Muscle of arm (tissue), 12 donors: ENCODE results near the gene SH3GL1. TPM values are rescaled to one million over a fixed set of nuclear protein-coding genes. Genes with fewer than 3 reads are reported as not detected.

ENCODE experiments used
- DNase-seq: peaks from one replicate; pipeline ENCODE4 v3.0.0-alpha.2; 2013
- polyA plus RNA-seq, 12 donors: library from polyadenylated mRNA; unstranded; fragments of 120-200 nt; gene quantifications; one replicate each; pipeline ENCODE4 v1.2.1, GENCODE V29; 2013; ENCODE audit not compliant: insufficient read length in 12 of 12

SH3GL1 gene
- polyA plus RNA-seq, 12 donors = 41.2 to 79.6 (median 56.0) TPM; not detected in 1

DNA sequence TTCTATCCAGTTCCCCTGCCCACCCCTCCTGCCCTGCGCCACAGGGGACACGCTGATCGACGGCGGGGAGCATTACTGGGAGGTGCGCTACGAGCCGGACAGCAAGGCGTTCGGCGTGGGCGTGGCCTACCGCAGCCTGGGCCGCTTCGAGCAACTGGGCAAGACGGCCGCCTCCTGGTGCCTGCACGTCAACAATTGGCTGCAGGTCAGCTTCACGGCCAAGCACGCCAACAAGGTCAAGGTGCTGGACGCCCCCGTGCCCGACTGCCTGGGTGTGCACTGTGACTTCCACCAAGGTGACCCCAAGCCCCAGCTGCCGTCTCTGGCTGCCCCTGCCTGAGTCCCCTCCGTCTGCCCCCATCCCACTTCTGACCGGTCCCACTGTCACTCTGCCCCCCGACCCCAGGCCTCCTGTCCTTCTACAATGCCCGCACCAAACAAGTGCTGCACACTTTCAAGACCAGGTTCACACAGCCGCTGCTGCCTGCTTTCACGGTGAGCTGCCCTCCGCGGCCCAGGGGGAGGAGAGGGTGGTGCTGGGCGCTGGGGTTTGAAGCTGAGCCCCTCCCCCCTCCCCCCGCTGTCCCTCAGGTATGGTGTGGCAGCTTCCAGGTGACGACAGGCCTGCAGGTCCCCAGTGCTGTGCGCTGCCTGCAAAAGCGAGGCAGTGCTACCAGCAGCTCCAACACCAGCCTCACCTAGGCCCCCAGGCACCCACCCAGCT, 77.2 kb downstream of the SH3GL1 start:
- no peak for DNase-seq

DNA sequence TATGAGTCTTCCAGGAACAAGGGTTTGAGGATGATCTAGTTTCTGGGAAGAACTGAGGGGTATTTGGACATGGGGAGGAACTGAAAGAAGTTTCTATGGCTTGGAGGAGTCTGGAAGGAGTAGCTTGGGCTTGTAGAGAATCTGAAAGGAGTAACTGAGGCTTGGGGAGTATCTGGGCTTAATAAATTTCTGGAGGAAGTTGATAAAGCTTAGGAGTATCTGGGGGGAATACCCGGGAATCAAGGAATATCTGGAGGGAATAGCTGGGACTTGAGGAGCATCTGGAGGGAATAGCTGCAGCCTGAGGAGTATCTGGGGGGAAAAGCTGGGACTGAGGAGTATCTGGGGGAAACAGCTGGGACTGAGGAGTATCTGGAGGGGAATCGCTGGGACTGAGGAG, 79.9 kb downstream of the SH3GL1 start:
- no peak for DNase-seq

- DNase-seq = no peak
Measured at GRCh38 chr19:4319067-4319718, 81.2 kb downstream of the SH3GL1 start.

DNA sequence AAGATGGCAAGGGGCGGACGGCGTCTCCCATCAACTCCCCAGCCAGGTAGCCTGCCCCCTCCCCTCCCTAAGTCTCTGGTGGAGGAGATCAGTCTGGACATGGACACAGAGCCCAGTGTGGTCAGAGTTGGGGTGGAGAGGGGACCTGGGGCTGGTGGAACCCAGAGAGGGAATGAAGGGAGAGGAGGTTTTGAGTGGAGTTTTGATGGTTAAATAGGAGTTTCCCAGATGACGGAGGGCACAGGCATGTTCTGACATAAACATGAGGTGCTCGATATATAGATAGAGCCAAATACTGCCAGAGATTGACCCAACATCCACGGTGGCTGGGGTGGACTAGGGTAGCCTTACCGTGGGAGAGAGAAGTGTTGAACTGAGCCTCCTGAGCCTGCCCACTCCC, 81.9 kb downstream of the SH3GL1 start:
- DNase-seq = no peak

GRCh38 chr19:4316956-4317355, 83.4 kb downstream of the SH3GL1 start:
- DNase-seq = no peak

- no peak for DNase-seq
Measured at GRCh38 chr19:4313847-4314490, 86.4 kb downstream of the SH3GL1 start.

Other genes starting within 250 kb of the SH3GL1 start
- 1 to 10 TPM in 1 of 12 donors, under 1 TPM in 1, not detected in 10; 0.30 to 8.2 TPM for gene CREB3L3, start 246.9 kb downstream of the SH3GL1 start, polyA plus RNA-seq
- 10 to 100 TPM in 6 of 12 donors, 1 to 10 TPM in 5, not detected in 1; 7.1 to 22.9 (median 10.4) TPM for gene SIRT6, start 218.0 kb downstream of the SH3GL1 start, polyA plus RNA-seq
- gene ANKRD24, start 217.9 kb downstream of the SH3GL1 start, polyA plus RNA-seq = 1 to 10 TPM in 7 of 12 donors, under 1 TPM in 3, not detected in 2; 0.38 to 2.2 (median 1.4) TPM
- gene EBI3, start 171.0 kb downstream of the SH3GL1 start, polyA plus RNA-seq = 1 to 10 TPM in 1 of 12 donors, under 1 TPM in 9, not detected in 2; 0.34 to 2.4 (median 0.70) TPM
- gene YJU2, start 153.5 kb downstream of the SH3GL1 start, polyA plus RNA-seq = 10 to 100 TPM in 11 of 12 donors, not detected in 1; 10.8 to 19.0 (median 11.9) TPM
- gene SHD, start 121.3 kb downstream of the SH3GL1 start, polyA plus RNA-seq = 100 to 1,000 TPM in 5 of 12 donors, 10 to 100 TPM in 6, not detected in 1; 48.5 to 140 (median 91.9) TPM
- gene TMIGD2, start 98.2 kb downstream of the SH3GL1 start, polyA plus RNA-seq = 1 to 10 TPM in 1 of 12 donors, under 1 TPM in 9, not detected in 2; 0.27 to 3.2 (median 0.60) TPM
- gene FSD1, start 95.9 kb downstream of the SH3GL1 start, polyA plus RNA-seq = 10 to 100 TPM in 1 of 12 donors, 1 to 10 TPM in 9, under 1 TPM in 1, not detected in 1; 0.88 to 13.6 (median 2.2) TPM
- 10 to 100 TPM in 2 of 12 donors, 1 to 10 TPM in 8, not detected in 2; 3.5 to 37.7 (median 5.1) TPM for gene STAP2, start 61.7 kb downstream of the SH3GL1 start, polyA plus RNA-seq
- gene MPND, start 57.0 kb downstream of the SH3GL1 start, polyA plus RNA-seq = 10 to 100 TPM in 10 of 12 donors, not detected in 2; 11.4 to 18.5 (median 13.2) TPM
- gene CHAF1A, start 2.1 kb upstream of the SH3GL1 start, polyA plus RNA-seq = 10 to 100 TPM in 10 of 12 donors, 1 to 10 TPM in 1, not detected in 1; 7.8 to 25.9 (median 11.3) TPM
- 100 to 1,000 TPM in 2 of 12 donors, 10 to 100 TPM in 9, not detected in 1; 66.8 to 148 (median 87.8) TPM for gene UBXN6, start 57.2 kb upstream of the SH3GL1 start, polyA plus RNA-seq
- gene HDGFL2, start 71.8 kb upstream of the SH3GL1 start, polyA plus RNA-seq = 10 to 100 TPM in 11 of 12 donors, not detected in 1; 46.8 to 76.7 (median 51.3) TPM
- 1 to 10 TPM in 10 of 12 donors, under 1 TPM in 1, not detected in 1; 0.88 to 9.1 (median 3.2) TPM for gene PLIN4, start 117.9 kb upstream of the SH3GL1 start, polyA plus RNA-seq
- 1 to 10 TPM in 8 of 12 donors, under 1 TPM in 2, not detected in 2; 0.61 to 3.7 (median 2.5) TPM for gene PLIN5, start 134.7 kb upstream of the SH3GL1 start, polyA plus RNA-seq
- under 1 TPM in 10 of 12 donors, not detected in 2; 0.21 to 0.91 (median 0.57) TPM for gene LRG1, start 139.5 kb upstream of the SH3GL1 start, polyA plus RNA-seq
- 10 to 100 TPM in 11 of 12 donors, not detected in 1; 22.4 to 71.3 (median 41.1) TPM for gene SEMA6B, start 159.1 kb upstream of the SH3GL1 start, polyA plus RNA-seq
- gene TNFAIP8L1, start 239.0 kb upstream of the SH3GL1 start, polyA plus RNA-seq = 100 to 1,000 TPM in 1 of 12 donors, 10 to 100 TPM in 8, 1 to 10 TPM in 3; 8.5 to 370 (median 11.2) TPM